ENCODE results near the gene NQO2.

GRCh38 chr6:2998998-2999617 lies 586 bp upstream of the NQO2 start:
- TF ChIP-seq CTCF (conservative IDR thresholded peaks at IDR 0.05; ENCODE audit: low read depth, low read length) (no peak), EZH2 (IDR thresholded peaks at IDR 0.05; ENCODE audit: low read length, unreplicated experiment) (no peak)

Measured in PC-3 (cell line).